Measurements from ENCODE around the gene DYNC2I2. TPM values are rescaled to one million over a fixed set of nuclear protein-coding genes. Genes with fewer than 3 reads are reported as not detected.
"Not testable (repeated sequence)": the region's sequence is repeated elsewhere in the genome, so short reads cannot be mapped to it uniquely, and the experiment has no call there.

DYNC2I2 gene
- total RNA-seq, 1 donor from 2014 or later = 57.6 TPM

GRCh38 chr9:128687453-128687852, 30.8 kb upstream of the DYNC2I2 start:
- intact Hi-C loops (cut with micrococcal nuclease) = loop anchor here (5.0 to 10.0 kb wide), 2 partner anchors 230 to 1963 kb away; partner anchors contain the start of gene ODF2

GRCh38 chr9:128685636-128686489, 29.2 kb upstream of the DYNC2I2 start:
- intact Hi-C loops (cut with micrococcal nuclease) = loop anchor here (5.0 to 10.0 kb wide), 2 partner anchors 229 to 1961 kb away; partner anchors contain the start of gene ODF2

- intact Hi-C loops (cut with micrococcal nuclease) = loop anchor here (1.0 to 10.0 kb wide), 3 partner anchors 40 to 1960 kb away; partner anchors contain the start of genes ODF2 and ZDHHC12
Observed at GRCh38 chr9:128684325-128685199, 27.9 kb upstream of the DYNC2I2 start.

GRCh38 chr9:128684065-128684324, 27.3 kb upstream of the DYNC2I2 start:
- intact Hi-C loops (cut with micrococcal nuclease) = loop anchor here (1.0 to 10.0 kb wide), 2 partner anchors 40 to 1959 kb away; partner anchors contain the start of gene ZDHHC12

GRCh38 chr9:128683340-128684064, 26.9 kb upstream of the DYNC2I2 start:
- intact Hi-C loops (cut with micrococcal nuclease) = loop anchor here (1.0 to 10.0 kb wide), 2 partner anchors 41 to 1959 kb away; partner anchors contain the start of gene ZDHHC12

GRCh38 chr9:128677794-128678193, 21.1 kb upstream of the DYNC2I2 start:
- intact Hi-C loops (cut with micrococcal nuclease) = no loop called here

GRCh38 chr9:128675382-128675781, 18.7 kb upstream of the DYNC2I2 start:
- intact Hi-C loops (cut with micrococcal nuclease) = no loop called here

GRCh38 chr9:128669786-128670185, 13.1 kb upstream of the DYNC2I2 start:
- intact Hi-C loops (cut with micrococcal nuclease) = no loop called here

GRCh38 chr9:128666481-128666941, 9.9 kb upstream of the DYNC2I2 start:
- intact Hi-C loops (cut with micrococcal nuclease) = not testable (repeated sequence)

GRCh38 chr9:128657796-128658195, 1.1 kb upstream of the DYNC2I2 start:
- intact Hi-C loops (cut with micrococcal nuclease) = loop anchor here (2.0 to 5.0 kb wide), 2 partner anchors 45 to 67 kb away; partner anchors contain the start of genes PKN3 and ZDHHC12

- intact Hi-C loops (cut with micrococcal nuclease) = loop anchor here (2.0 to 5.0 kb wide), 2 partner anchors 45 to 67 kb away; partner anchors contain the start of genes PKN3 and ZDHHC12
Observed at GRCh38 chr9:128657344-128657704, 677 bp upstream of the DYNC2I2 start.

GRCh38 chr9:128654481-128654880, 2.2 kb downstream of the DYNC2I2 start:
- intact Hi-C loops (cut with micrococcal nuclease) = no loop called here

GRCh38 chr9:128653908-128654307, 2.7 kb downstream of the DYNC2I2 start:
- intact Hi-C loops (cut with micrococcal nuclease) = no loop called here

GRCh38 chr9:128651798-128652197, 4.8 kb downstream of the DYNC2I2 start:
- intact Hi-C loops (cut with micrococcal nuclease) = no loop called here

GRCh38 chr9:128648206-128648605, 8.4 kb downstream of the DYNC2I2 start:
- intact Hi-C loops (cut with micrococcal nuclease) = not testable (repeated sequence)

GRCh38 chr9:128643519-128644300, 12.9 kb downstream of the DYNC2I2 start:
- intact Hi-C loops (cut with micrococcal nuclease) = no loop called here

- intact Hi-C loops (cut with micrococcal nuclease) = no loop called here
Observed at GRCh38 chr9:128642675-128643245, 13.9 kb downstream of the DYNC2I2 start.

GRCh38 chr9:128640603-128641002, 16.0 kb downstream of the DYNC2I2 start:
- intact Hi-C loops (cut with micrococcal nuclease) = no loop called here

GRCh38 chr9:128638580-128638979, 18.1 kb downstream of the DYNC2I2 start:
- intact Hi-C loops (cut with micrococcal nuclease) = no loop called here

- intact Hi-C loops (cut with micrococcal nuclease) = no loop called here
Observed at GRCh38 chr9:128637656-128638055, 19.0 kb downstream of the DYNC2I2 start.

Data from T-helper 2 cell treated with Interferon-gamma antibody and Interleukin-4, amounts not matched to agents 100 ng/mL and 5 ng/mL, for 36 hours (primary cell).